ENCODE results near the gene TSFM. TPM values are rescaled to one million over a fixed set of nuclear protein-coding genes. Genes with fewer than 3 reads are reported as not detected.

TSFM gene
- total and polyA plus RNA-seq, 7 donors: 8.0 to 49.3 (median 29.6) TPM

DNA sequence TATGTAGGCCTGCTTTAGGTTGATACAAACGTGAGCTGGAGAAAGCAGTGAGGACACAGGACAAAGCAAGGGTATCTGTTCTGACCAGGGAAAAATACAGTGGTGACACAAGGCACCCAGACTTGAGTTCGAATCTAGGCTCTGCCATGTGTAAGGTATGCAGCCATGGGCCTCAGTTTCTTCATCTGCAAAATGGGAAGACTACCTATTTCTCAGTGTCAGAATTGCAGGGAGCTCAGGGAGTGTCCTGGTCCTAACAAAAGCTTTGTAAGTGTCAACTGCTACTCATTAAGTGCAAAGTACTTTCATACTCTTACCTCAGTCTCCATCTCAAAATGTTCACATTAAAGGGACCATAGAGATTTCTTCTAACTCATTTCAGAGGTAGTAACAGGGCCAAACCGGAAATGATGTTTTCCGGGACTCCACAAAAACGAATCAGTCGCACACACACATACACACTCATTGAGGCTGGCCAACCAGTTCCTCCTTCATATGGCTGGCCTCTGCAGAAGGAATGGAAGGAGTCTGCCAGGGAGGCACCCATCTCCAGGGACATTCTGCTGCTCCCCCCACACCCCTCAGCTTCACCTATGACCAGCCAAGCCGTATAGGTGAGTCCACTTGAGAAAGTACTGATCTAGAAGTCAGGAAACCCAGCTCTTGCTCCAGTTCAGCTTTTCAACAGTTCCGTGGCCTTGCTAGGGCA is 56.2 kb downstream of the TSFM start:
- Histone ChIP-seq H3K4me3 (no peak overlapping the region), H3K27me3 (no peaks in the 10 kb centered on the region), H3K9me3 (no peaks in the 10 kb centered on the region), H3K4me1 (peaks cover 0 to 100% (median 100%) of the 10 kb centered on the region in 4 donors), H3K36me3 (no peaks in the 10 kb centered on the region), H3K27ac (peak overlapping the region; percentile 64 to 100 (median 100))
- TF ChIP-seq EP300 (IDR thresholded peaks at IDR 0.05): no peak
- no peak for TF ChIP-seq CTCF (IDR thresholded peaks at IDR 0.05)
- TF ChIP-seq POLR2A (IDR thresholded peaks at IDR 0.05): no peak
- no peak for TF ChIP-seq POLR2AphosphoS5 (IDR thresholded peaks at IDR 0.05)
- intact Hi-C loops (cut with DNase I): loop anchor here (10.0 kb wide), 1 partner anchor 54 kb away; the partner anchor contains the start of gene TSFM
- WGBS, 2 donors: 30 to 47% methylated on average over 8 of the region's 8 CpGs
- DNase-seq: no peak

GRCh38 chr12:57839996-57840395 is 57.4 kb downstream of the TSFM start:
- Histone ChIP-seq H3K4me3 (peak overlapping the region in 2 of 4 donors; percentile 9 to 94), H3K27ac (peak overlapping the region; percentile 64 to 100 (median 100)), H3K27me3 (no peaks in the 10 kb centered on the region), H3K4me1 (peaks cover 0 to 96% (median 94%) of the 10 kb centered on the region in 4 donors), H3K9me3 (no peaks in the 10 kb centered on the region), H3K36me3 (no peaks in the 10 kb centered on the region)
- WGBS, 2 donors: 43 to 56% methylated on average over 5 of the region's 5 CpGs
- intact Hi-C loops (cut with DNase I): loop anchor here (10.0 kb wide), 1 partner anchor 55 kb away; the partner anchor contains the start of gene TSFM
- DNase-seq: no peak
- TF ChIP-seq CTCF (IDR thresholded peaks at IDR 0.05) (no peak), POLR2A (IDR thresholded peaks at IDR 0.05) (no peak), EP300 (IDR thresholded peaks at IDR 0.05) (no peak), POLR2AphosphoS5 (IDR thresholded peaks at IDR 0.05) (no peak)

DNA sequence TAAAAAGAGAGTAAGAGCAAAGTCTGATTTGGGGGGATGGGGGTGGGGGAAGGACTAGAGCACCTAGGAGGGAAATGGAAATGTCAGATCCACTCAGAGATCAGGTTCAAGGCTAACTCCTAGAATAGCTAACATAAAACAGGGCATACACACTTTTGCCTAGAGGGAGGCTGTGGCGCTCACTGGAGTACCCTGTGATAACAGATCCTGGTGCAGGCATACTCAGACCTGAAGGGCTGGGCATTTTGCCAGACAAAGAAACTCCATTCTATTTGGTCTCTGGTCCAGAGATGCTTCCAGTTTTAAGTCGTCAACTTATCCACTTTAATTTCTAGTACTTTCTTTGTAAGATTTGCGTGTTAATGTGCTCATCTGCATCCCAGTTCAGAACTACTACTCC is 58.1 kb downstream of the TSFM start:
- Histone ChIP-seq H3K36me3 (no peaks in the 10 kb centered on the region), H3K27me3 (no peaks in the 10 kb centered on the region), H3K4me3 (peak overlapping the region in 2 of 4 donors; percentile 9 to 94), H3K27ac (peak overlapping the region; percentile 4 to 100 (median 100)), H3K4me1 (peaks cover 0 to 89% (median 87%) of the 10 kb centered on the region in 4 donors), H3K9me3 (no peaks in the 10 kb centered on the region)
- intact Hi-C loops (cut with DNase I): no loop called here
- DNase-seq: no peak
- WGBS, 2 donors: 29 to 50% methylated on average over 3 of the region's 3 CpGs
- TF ChIP-seq EP300 (IDR thresholded peaks at IDR 0.05): no peak
- TF ChIP-seq CTCF (IDR thresholded peaks at IDR 0.05): no peak
- no peak for TF ChIP-seq POLR2AphosphoS5 (IDR thresholded peaks at IDR 0.05)
- TF ChIP-seq POLR2A (IDR thresholded peaks at IDR 0.05): no peak

DNA sequence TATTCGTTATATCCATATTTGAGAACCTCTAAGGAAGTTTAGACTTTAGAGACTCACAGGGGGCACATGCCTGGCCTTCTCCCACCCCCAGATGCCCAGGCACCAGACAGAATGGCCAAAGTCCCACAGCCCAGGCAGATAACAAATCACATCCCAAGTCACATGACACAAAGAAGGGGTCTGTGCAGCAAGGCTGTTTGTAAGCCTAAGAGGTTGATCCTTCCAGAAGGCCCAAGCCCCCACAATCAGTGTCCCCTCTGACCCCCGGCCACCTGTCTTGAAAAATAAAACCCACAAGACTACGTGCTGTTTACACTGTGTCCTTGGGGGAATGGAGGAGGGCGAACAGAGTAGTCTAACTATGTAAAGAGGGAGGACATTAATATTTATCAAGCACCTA is 58.9 kb downstream of the TSFM start:
- Histone ChIP-seq H3K36me3 (no peaks in the 10 kb centered on the region), H3K4me1 (peaks cover 0 to 81% (median 80%) of the 10 kb centered on the region in 4 donors), H3K27me3 (no peaks in the 10 kb centered on the region), H3K9me3 (no peaks in the 10 kb centered on the region), H3K4me3 (peak overlapping the region in 1 of 4 donors; percentile 94), H3K27ac (peak overlapping the region; percentile 2 to 100 (median 100))
- intact Hi-C loops (cut with DNase I): no loop called here
- no peak for TF ChIP-seq POLR2AphosphoS5 (IDR thresholded peaks at IDR 0.05)
- TF ChIP-seq POLR2A (IDR thresholded peaks at IDR 0.05): no peak
- TF ChIP-seq EP300 (IDR thresholded peaks at IDR 0.05): no peak
- TF ChIP-seq CTCF (IDR thresholded peaks at IDR 0.05): no peak
- WGBS, 2 donors: 44 to 53% methylated on average over 4 of the region's 4 CpGs
- DNase-seq: no peak

All from sigmoid colon (tissue), 7 donors.